Breast epithelium (tissue), 3 donors: ENCODE results near the gene CCDC86.

ENCODE experiments used
- POLR2A ChIP-seq: fragments of 450-650 bp; IDR thresholded peaks from one replicate; pipeline ENCODE4 v1.6.1; 2016; ENCODE audit warnings: antibody characterized with exemption, mild to moderate bottlenecking, moderate library complexity
- TF ChIP-seq, protein P1 (sequence below), 3 donors: fragments of 450-650 bp; IDR thresholded peaks; one replicate each; pipeline ENCODE4 v1.5.1; 2016 to 2017; ENCODE audit warnings: antibody characterized with exemption in 3 of 3, mild to moderate bottlenecking in 3 of 3, moderate library complexity in 3 of 3

DNA sequence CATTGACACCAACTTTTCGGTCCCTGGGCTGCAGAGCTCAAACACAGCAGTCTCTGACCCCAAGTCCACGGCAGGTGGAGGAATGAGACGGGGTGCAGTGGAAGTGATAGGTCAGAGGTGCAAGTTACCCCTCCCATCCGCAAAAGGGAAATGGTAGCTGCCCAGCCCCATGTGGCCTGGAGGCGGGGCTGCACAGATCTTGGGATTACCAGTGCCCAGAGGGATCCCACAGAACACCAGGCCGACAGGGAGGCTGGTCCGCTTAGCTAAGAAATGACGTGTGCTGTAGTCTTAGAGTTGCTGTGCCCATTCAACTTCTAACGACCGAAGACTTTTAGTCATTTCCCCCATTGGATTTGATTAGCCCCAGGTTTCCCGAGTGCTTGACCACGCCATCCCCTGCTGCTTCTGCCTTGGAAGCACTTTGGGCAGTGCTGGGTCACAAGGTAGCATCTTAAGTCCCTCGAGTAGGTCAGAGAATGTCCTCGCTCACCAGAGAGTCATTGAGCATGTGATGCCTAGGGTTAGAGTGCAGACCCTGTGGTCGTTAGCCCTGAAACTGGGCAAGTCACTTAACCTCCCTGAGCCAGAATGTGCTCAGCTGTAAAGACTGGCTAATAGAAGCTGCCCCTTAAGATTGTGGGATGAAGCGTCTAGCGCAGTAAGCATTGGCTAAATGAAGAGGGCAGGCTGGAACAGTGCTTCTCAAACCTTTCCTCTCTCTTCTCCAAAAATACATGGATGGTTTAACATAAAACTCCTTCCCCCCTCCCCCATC, 9.6 kb downstream of the CCDC86 start:
- TF ChIP-seq, protein P1, sequence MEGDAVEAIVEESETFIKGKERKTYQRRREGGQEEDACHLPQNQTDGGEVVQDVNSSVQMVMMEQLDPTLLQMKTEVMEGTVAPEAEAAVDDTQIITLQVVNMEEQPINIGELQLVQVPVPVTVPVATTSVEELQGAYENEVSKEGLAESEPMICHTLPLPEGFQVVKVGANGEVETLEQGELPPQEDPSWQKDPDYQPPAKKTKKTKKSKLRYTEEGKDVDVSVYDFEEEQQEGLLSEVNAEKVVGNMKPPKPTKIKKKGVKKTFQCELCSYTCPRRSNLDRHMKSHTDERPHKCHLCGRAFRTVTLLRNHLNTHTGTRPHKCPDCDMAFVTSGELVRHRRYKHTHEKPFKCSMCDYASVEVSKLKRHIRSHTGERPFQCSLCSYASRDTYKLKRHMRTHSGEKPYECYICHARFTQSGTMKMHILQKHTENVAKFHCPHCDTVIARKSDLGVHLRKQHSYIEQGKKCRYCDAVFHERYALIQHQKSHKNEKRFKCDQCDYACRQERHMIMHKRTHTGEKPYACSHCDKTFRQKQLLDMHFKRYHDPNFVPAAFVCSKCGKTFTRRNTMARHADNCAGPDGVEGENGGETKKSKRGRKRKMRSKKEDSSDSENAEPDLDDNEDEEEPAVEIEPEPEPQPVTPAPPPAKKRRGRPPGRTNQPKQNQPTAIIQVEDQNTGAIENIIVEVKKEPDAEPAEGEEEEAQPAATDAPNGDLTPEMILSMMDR (IDR thresholded peaks at IDR 0.05), result no peak
- no peak for TF ChIP-seq POLR2A
